IMR-90 (cell line): ENCODE results near the gene NTRK3. TPM values are rescaled to one million over a fixed set of nuclear protein-coding genes. Genes with fewer than 3 reads are reported as not detected.

Experiments used
- ATAC-seq: fragments of 200-7000 bp; cut with Tn5 transposase; 2 replicates; pipeline ENCODE4 v1.9.1; 2020; ENCODE audit warnings: low read depth, mild to moderate bottlenecking, moderate library complexity
- BruUV-seq: library from RNA; stranded (reverse); fragments of 400-500 nt; replicated peaks from 2 replicates; lab custom pipeline; 2021; lab: Mats Ljungman, UMichigan
- CTCF ChIA-PET: fragments of 300-600 bp; formaldehyde crosslinking; extraction: SDS; loops from one replicate; lab custom pipeline; 2021; ENCODE audit warnings: antibody characterized with exemption; lab: Yijun Ruan, JAX
- POLR2A ChIA-PET: fragments of 300-600 bp; sonication (Branson Sonifier 250); formaldehyde crosslinking; loops from one replicate; lab custom pipeline; 2022; ENCODE audit warnings: antibody characterized with exemption; ENCODE audit not compliant: unreplicated experiment; lab: Charles Lee
- DNase-seq: peaks from one replicate; pipeline ENCODE4 v3.0.0; 2013
- H2AFZ ChIP-seq: replicated peaks from 2 replicates; pipeline ENCODE3; 2013; ENCODE audit warnings: low read length, mild to moderate bottlenecking; ENCODE audit not compliant: poor library complexity
- H2AK5ac ChIP-seq: 2 replicates; pipeline ENCODE4 v1.6.1; 2013; ENCODE audit warnings: low read depth, low read length, inconsistent platforms
- H2AK9ac ChIP-seq: replicated peaks from 2 replicates; pipeline ENCODE3; 2013; ENCODE audit warnings: mild to moderate bottlenecking, low read depth, low read length, moderate library complexity; ENCODE audit not compliant: poor library complexity
- H2BK120ac ChIP-seq: 2 replicates; pipeline ENCODE4 v1.6.1; 2013; ENCODE audit warnings: low read depth, low read length, inconsistent platforms
- H2BK15ac ChIP-seq: 3 replicates; pipeline ENCODE4 v1.6.1; 2013; ENCODE audit warnings: low read depth, low read length, inconsistent platforms
- H2BK20ac ChIP-seq: 2 replicates; pipeline ENCODE4 v1.6.1; 2013; ENCODE audit warnings: low read depth, mild to moderate bottlenecking, inconsistent platforms, low read length, moderate library complexity
- H2BK5ac ChIP-seq: 2 replicates; pipeline ENCODE4 v1.6.1; 2013; ENCODE audit warnings: mild to moderate bottlenecking, low read depth, low read length, inconsistent platforms; ENCODE audit not compliant: poor library complexity, severe bottlenecking
- H3K14ac ChIP-seq: replicated peaks from 2 replicates; pipeline ENCODE4 v1.6.1; 2013; ENCODE audit warnings: low read depth, low read length, inconsistent platforms
- H3K18ac ChIP-seq: 2 replicates; pipeline ENCODE4 v1.6.1; 2013; ENCODE audit warnings: low read depth, low read length, control low read depth
- H3K23ac ChIP-seq: 2 replicates; pipeline ENCODE4 v1.6.1; 2013; ENCODE audit warnings: low read depth, low read length, inconsistent platforms
- H3K27ac ChIP-seq: 2 replicates; pipeline ENCODE4 v1.5.1; 2013; ENCODE audit warnings: mild to moderate bottlenecking, control low read depth, low read length; ENCODE audit not compliant: insufficient read depth
- H3K27me3 ChIP-seq: 2 replicates; pipeline ENCODE4 v1.6.1; 2013; ENCODE audit warnings: low read length; ENCODE audit not compliant: control insufficient read depth, insufficient read depth
- H3K36me3 ChIP-seq: 2 replicates; pipeline ENCODE4 v1.6.1; 2013; ENCODE audit warnings: low read length, mixed read lengths; ENCODE audit not compliant: control insufficient read depth, insufficient read depth
- H3K4ac ChIP-seq: 2 replicates; pipeline ENCODE4 v1.6.1; 2013; ENCODE audit warnings: low read depth, low read length, inconsistent platforms
- H3K4me1 ChIP-seq: 2 replicates; pipeline ENCODE4 v1.6.1; 2013; ENCODE audit warnings: low read length, mixed read lengths; ENCODE audit not compliant: control insufficient read depth, insufficient read depth
- H3K4me2 ChIP-seq: 2 replicates; pipeline ENCODE4 v1.6.1; 2013; ENCODE audit warnings: low read depth, mild to moderate bottlenecking, control low read depth, low read length, moderate library complexity
- H3K4me3 ChIP-seq: 2 replicates; pipeline ENCODE4 v1.5.1; 2013; ENCODE audit warnings: low read depth, mild to moderate bottlenecking, control low read depth, low read length, moderate library complexity; ENCODE audit not compliant: insufficient read depth
- H3K56ac ChIP-seq: 2 replicates; pipeline ENCODE4 v1.6.1; 2013; ENCODE audit warnings: low read length, inconsistent platforms; ENCODE audit not compliant: insufficient read depth; ENCODE audit errors: extremely low read depth
- H3K79me1 ChIP-seq, 2 experiments: 2 replicates each; pipeline ENCODE4 v1.6.1; 2013; ENCODE audit warnings: low read length in 2 of 2, inconsistent platforms in 1 of 2, low read depth in 1 of 2
- H3K9ac ChIP-seq: 2 replicates; pipeline ENCODE4 v1.6.1; 2013; ENCODE audit warnings: low read depth, low read length, control low read depth
- H3K9me1 ChIP-seq: 2 replicates; pipeline ENCODE4 v1.6.1; 2013; ENCODE audit warnings: low read length, inconsistent platforms; ENCODE audit not compliant: insufficient read depth
- H3K9me3 ChIP-seq: 2 replicates; pipeline ENCODE4 v1.6.1; 2013; ENCODE audit warnings: low read length; ENCODE audit not compliant: control insufficient read depth, insufficient read depth
- H4K20me1 ChIP-seq: 2 replicates; pipeline ENCODE4 v1.6.1; 2013; ENCODE audit warnings: low read length, inconsistent platforms; ENCODE audit not compliant: insufficient read depth
- H4K5ac ChIP-seq: 2 replicates; pipeline ENCODE4 v1.6.1; 2013; ENCODE audit warnings: mild to moderate bottlenecking, low read depth, low read length, control low read depth
- H4K8ac ChIP-seq, 2 experiments: 2 replicates each; pipeline ENCODE4 v1.6.1; 2013; ENCODE audit warnings: low read depth in 2 of 2, low read length in 2 of 2, control low read depth in 1 of 2, inconsistent platforms in 1 of 2
- H4K91ac ChIP-seq: 2 replicates; pipeline ENCODE4 v1.6.1; 2013; ENCODE audit warnings: low read depth, low read length, inconsistent platforms; ENCODE audit not compliant: insufficient read depth
- CEBPB ChIP-seq: IDR thresholded peaks from 2 replicates; pipeline ENCODE4 v1.6.1; 2012; ENCODE audit warnings: low read depth, low read length, improper control_type of control experiment
- FOS ChIP-seq: fragments of 150-350 bp; IDR thresholded peaks from 2 replicates; pipeline ENCODE4 v1.6.1; 2016; ENCODE audit warnings: low read depth, low read length
- MXI1 ChIP-seq: IDR thresholded peaks from 2 replicates; pipeline ENCODE4 v1.6.1; 2012; ENCODE audit warnings: low read depth, mild to moderate bottlenecking, low read length, moderate library complexity, borderline replicate concordance
- NFE2L2 ChIP-seq: fragments of 150-350 bp; IDR thresholded peaks from 2 replicates; pipeline ENCODE4 v1.6.1; 2016; ENCODE audit warnings: low read depth, mild to moderate bottlenecking, low read length
- RAD21 ChIP-seq: IDR thresholded peaks from 2 replicates; pipeline ENCODE4 v1.6.1; 2012; ENCODE audit warnings: low read length, improper control_type of control experiment
- SMC3 ChIP-seq: fragments of 150-350 bp; IDR thresholded peaks from 2 replicates; pipeline ENCODE4 v1.6.1; 2016; ENCODE audit warnings: low read depth, mild to moderate bottlenecking, antibody characterized with exemption, low read length, moderate library complexity
- WGBS, 2 experiments: methylation state at CpG; one replicate each; pipeline versions ENCODE4 v1.1.5 to v1.1.7; 2013; ENCODE audit warnings: missing lambda C conversion rate in 2 of 2; ENCODE audit not compliant: insufficient read length in 1 of 2; ENCODE audit errors: extremely low coverage in 2 of 2; 5-methylcytosine and 5-hydroxymethylcytosine counted together
- dilution Hi-C: fragments of 300-500 bp; cut with HindIII; formaldehyde crosslinking; loops from one replicate; pipeline ENCODE4 v1.14.3; 2018; ENCODE audit warnings: low sequenced_read_pairs; ENCODE audit not compliant: unreplicated experiment
- in situ Hi-C: fragments of 300-500 bp; cut with MboI; formaldehyde crosslinking; loops from 3 replicates; pipeline ENCODE4 v1.14.3; 2019; ENCODE audit warnings: low sequenced_read_pairs, inconsistent platforms, mixed read lengths
- intact Hi-C: fragments of 100-400 bp; cut with micrococcal nuclease; formaldehyde crosslinking; loops from 2 replicates; pipeline ENCODE4 v1.10.0; 2022
- polyA plus RNA-seq, 3 experiments: library from polyadenylated mRNA; depleted of rRNA; stranded (reverse); fragments of >200 nt; gene quantifications; 2 replicates each; pipeline ENCODE4 v1.2.3, GENCODE V29; 2012; ENCODE audit warnings: low replicate concordance in 1 of 3
- total RNA-seq: library from RNA; depleted of rRNA; stranded (reverse); fragments of >200 nt; gene quantifications from 2 replicates; pipeline ENCODE4 v1.2.3, GENCODE V29; 2012

NTRK3 gene
- total and polyA plus RNA-seq, 2 of the 4 experiments (the other 2 are of a cell fraction), result under 0.01 to 0.15 TPM

GRCh38 chr15:87916208-87916607, 340.3 kb downstream of the NTRK3 start:
- in situ Hi-C loops (no loop called here), intact Hi-C loops (no loop called here), dilution Hi-C loops (no loop called here)
- Histone ChIP-seq H4K5ac (no peak overlapping the region), H3K4me2 (no peak overlapping the region), H3K27ac (no peak overlapping the region), H2AK9ac (no peak overlapping the region), H3K18ac (no peak overlapping the region), H3K14ac (no peak overlapping the region), H3K56ac (no peak overlapping the region), H3K27me3 (no peaks in the 10 kb centered on the region), H3K4ac (no peak overlapping the region), H3K9me3 (no peaks in the 10 kb centered on the region; the same call in 1 of the 2 replicates), H3K4me1 (no peaks in the 10 kb centered on the region), H3K9me1 (no peaks in the 10 kb centered on the region), H2AFZ (no peak overlapping the region), H2AK5ac (no peak overlapping the region), H2BK120ac (no peak overlapping the region), H4K91ac (no peak overlapping the region), H2BK20ac (no peak overlapping the region), H3K23ac (no peak overlapping the region), H3K36me3 (no peaks in the 10 kb centered on the region), H4K20me1 (no peaks in the 10 kb centered on the region), H3K4me3 (no peak overlapping the region), H3K79me1 (no peaks in the 10 kb centered on the region), H3K9ac (no peak overlapping the region), H2BK15ac (no peak overlapping the region), H4K8ac (no peak overlapping the region), H2BK5ac (no peak overlapping the region)
- no peak for DNase-seq
- TF ChIP-seq FOS (no peak), RAD21 (no peak), SMC3 (no peak), MXI1 (no peak), NFE2L2 (no peak), CEBPB (no peak)
- no peak for ATAC-seq
- 50% methylated on average over 2 of the region's 5 CpGs; no CpG with 5 or more reads in 1 of the 2 experiments for WGBS, 2 experiments
- ChIA-PET POLR2A (no interaction called here), CTCF (no interaction called here)
- no TSS peak for BruUV-seq
